ENCODE measurements around the gene GLRX3.
"Not testable (repeated sequence)": the region's sequence is repeated elsewhere in the genome, so short reads cannot be mapped to it uniquely, and the experiment has no call there.

The GLRX3 gene

GRCh38 chr10:130198651-130199050, 62.5 kb downstream of the GLRX3 start:
- no peak for DNase-seq (ENCODE audit: low read depth)
- no peak overlapping the region for H3K4me3 ChIP-seq (ENCODE audit: low read depth, low read length)
- TF ChIP-seq CTCF (IDR thresholded peaks at IDR 0.05; ENCODE audit: insufficient read depth, low read depth, low read length, missing control alignments) = no peak

- H3K4me3 ChIP-seq (ENCODE audit: low read depth, low read length) = no peak overlapping the region
- no peak for DNase-seq (ENCODE audit: low read depth)
- no peak for TF ChIP-seq CTCF (IDR thresholded peaks at IDR 0.05; ENCODE audit: insufficient read depth, low read depth, low read length, missing control alignments)
These were observed 64.2 kb downstream of the GLRX3 start for GRCh38 chr10:130200179-130201042.

- H3K4me3 ChIP-seq (ENCODE audit: low read depth, low read length) = no peak overlapping the region
- TF ChIP-seq CTCF (IDR thresholded peaks at IDR 0.05; ENCODE audit: insufficient read depth, low read depth, low read length, missing control alignments) = no peak
- DNase-seq (ENCODE audit: low read depth) = no peak
These were observed 64.8 kb downstream of the GLRX3 start for GRCh38 chr10:130201043-130201380.

- DNase-seq (ENCODE audit: low read depth); H3K4me3 ChIP-seq (ENCODE audit: low read depth, low read length): not testable (repeated sequence)
These were observed 66.0 kb downstream of the GLRX3 start for GRCh38 chr10:130202150-130202549.

GRCh38 chr10:130202984-130203621, 66.9 kb downstream of the GLRX3 start:
- no peak overlapping the region for H3K4me3 ChIP-seq (ENCODE audit: low read depth, low read length)
- DNase-seq (ENCODE audit: low read depth) = no peak
- no peak for TF ChIP-seq CTCF (IDR thresholded peaks at IDR 0.05; ENCODE audit: insufficient read depth, low read depth, low read length, missing control alignments)

GRCh38 chr10:130203626-130204025, 67.4 kb downstream of the GLRX3 start:
- no peak for TF ChIP-seq CTCF (IDR thresholded peaks at IDR 0.05; ENCODE audit: insufficient read depth, low read depth, low read length, missing control alignments)
- H3K4me3 ChIP-seq (ENCODE audit: low read depth, low read length) = no peak overlapping the region
- DNase-seq (ENCODE audit: low read depth) = no peak

- H3K4me3 ChIP-seq (ENCODE audit: low read depth, low read length) = no peak overlapping the region
- DNase-seq (ENCODE audit: low read depth) = no peak
- TF ChIP-seq CTCF (IDR thresholded peaks at IDR 0.05; ENCODE audit: insufficient read depth, low read depth, low read length, missing control alignments) = no peak
These were observed 70.1 kb downstream of the GLRX3 start for GRCh38 chr10:130206216-130206737.
